ENCODE results near the gene MLLT1. TPM values are rescaled to one million over a fixed set of nuclear protein-coding genes. Genes with fewer than 3 reads are reported as not detected.

MLLT1 gene
- total RNA-seq, 1 experiment from 2014 or later: 80.1 TPM

- intact Hi-C loops (cut with micrococcal nuclease; ENCODE audit: unreplicated experiment): no loop called here
- ChIA-PET POLR2A (ENCODE audit: low non-redundant PET) (no interaction called here), CTCF (interaction anchor here (0.7 kb wide), 1 partner anchor 49 kb away, joined by 3 read pairs; no protein-coding TSS in a partner anchor)
- DNase-seq (ENCODE audit: low spot score): no peak
- no peak for TF ChIP-seq EZH2 (IDR thresholded peaks at IDR 0.05; ENCODE audit: borderline replicate concordance, low read depth, low read length, poor library complexity, severe bottlenecking)
- TF ChIP-seq, protein P1, sequence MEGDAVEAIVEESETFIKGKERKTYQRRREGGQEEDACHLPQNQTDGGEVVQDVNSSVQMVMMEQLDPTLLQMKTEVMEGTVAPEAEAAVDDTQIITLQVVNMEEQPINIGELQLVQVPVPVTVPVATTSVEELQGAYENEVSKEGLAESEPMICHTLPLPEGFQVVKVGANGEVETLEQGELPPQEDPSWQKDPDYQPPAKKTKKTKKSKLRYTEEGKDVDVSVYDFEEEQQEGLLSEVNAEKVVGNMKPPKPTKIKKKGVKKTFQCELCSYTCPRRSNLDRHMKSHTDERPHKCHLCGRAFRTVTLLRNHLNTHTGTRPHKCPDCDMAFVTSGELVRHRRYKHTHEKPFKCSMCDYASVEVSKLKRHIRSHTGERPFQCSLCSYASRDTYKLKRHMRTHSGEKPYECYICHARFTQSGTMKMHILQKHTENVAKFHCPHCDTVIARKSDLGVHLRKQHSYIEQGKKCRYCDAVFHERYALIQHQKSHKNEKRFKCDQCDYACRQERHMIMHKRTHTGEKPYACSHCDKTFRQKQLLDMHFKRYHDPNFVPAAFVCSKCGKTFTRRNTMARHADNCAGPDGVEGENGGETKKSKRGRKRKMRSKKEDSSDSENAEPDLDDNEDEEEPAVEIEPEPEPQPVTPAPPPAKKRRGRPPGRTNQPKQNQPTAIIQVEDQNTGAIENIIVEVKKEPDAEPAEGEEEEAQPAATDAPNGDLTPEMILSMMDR (conservative IDR thresholded peaks at IDR 0.05; ENCODE audit: low read depth, low read length): no peak
- no TSS peak for BruUV-seq (replicated peaks)
- no peaks in the 10 kb centered on the region for H3K9me3 ChIP-seq (ENCODE audit: low read depth, low read length, poor library complexity, severe bottlenecking)
- H3K4me1 ChIP-seq (ENCODE audit: insufficient read depth, low read length, poor library complexity, severe bottlenecking): peaks cover 10% of the 10 kb centered on the region
- no peak overlapping the region for H3K27ac ChIP-seq (ENCODE audit: low read depth, low read length, poor library complexity, severe bottlenecking)
- peaks cover 15% of the 10 kb centered on the region for H3K36me3 ChIP-seq (ENCODE audit: insufficient read depth, low read length, poor library complexity, severe bottlenecking)
- H3K4me3 ChIP-seq (ENCODE audit: low read depth, low read length, poor library complexity, severe bottlenecking): no peak overlapping the region
- no peaks in the 10 kb centered on the region for H3K27me3 ChIP-seq (replicated peaks; ENCODE audit: insufficient read depth, low read depth, low read length, poor library complexity)
These were observed 12.0 kb downstream of the MLLT1 start for GRCh38 chr19:6267552-6268381.

- ChIA-PET POLR2A (ENCODE audit: low non-redundant PET) (no interaction called here), CTCF (interaction anchor here (0.6 kb wide), 1 partner anchor 102 kb away, joined by 3 read pairs; no protein-coding TSS in a partner anchor)
- peaks cover 29% of the 10 kb centered on the region for H3K36me3 ChIP-seq (ENCODE audit: insufficient read depth, low read length, poor library complexity, severe bottlenecking)
- no peak for DNase-seq (ENCODE audit: low spot score)
- TF ChIP-seq, protein P1 (conservative IDR thresholded peaks at IDR 0.05; ENCODE audit: low read depth, low read length): no peak
- no peak for TF ChIP-seq EZH2 (IDR thresholded peaks at IDR 0.05; ENCODE audit: borderline replicate concordance, low read depth, low read length, poor library complexity, severe bottlenecking)
- H3K4me1 ChIP-seq (ENCODE audit: insufficient read depth, low read length, poor library complexity, severe bottlenecking): peaks cover 10% of the 10 kb centered on the region
- H3K4me3 ChIP-seq (ENCODE audit: low read depth, low read length, poor library complexity, severe bottlenecking): no peak overlapping the region
- peak overlapping the region; percentile 22 for H3K27ac ChIP-seq (ENCODE audit: low read depth, low read length, poor library complexity, severe bottlenecking)
- H3K9me3 ChIP-seq (ENCODE audit: low read depth, low read length, poor library complexity, severe bottlenecking): no peaks in the 10 kb centered on the region
- BruUV-seq (replicated peaks): no TSS peak
- intact Hi-C loops (cut with micrococcal nuclease; ENCODE audit: unreplicated experiment): no loop called here
- H3K27me3 ChIP-seq (replicated peaks; ENCODE audit: insufficient read depth, low read depth, low read length, poor library complexity): no peaks in the 10 kb centered on the region
These were observed 15.0 kb downstream of the MLLT1 start for GRCh38 chr19:6264803-6265202.

DNA sequence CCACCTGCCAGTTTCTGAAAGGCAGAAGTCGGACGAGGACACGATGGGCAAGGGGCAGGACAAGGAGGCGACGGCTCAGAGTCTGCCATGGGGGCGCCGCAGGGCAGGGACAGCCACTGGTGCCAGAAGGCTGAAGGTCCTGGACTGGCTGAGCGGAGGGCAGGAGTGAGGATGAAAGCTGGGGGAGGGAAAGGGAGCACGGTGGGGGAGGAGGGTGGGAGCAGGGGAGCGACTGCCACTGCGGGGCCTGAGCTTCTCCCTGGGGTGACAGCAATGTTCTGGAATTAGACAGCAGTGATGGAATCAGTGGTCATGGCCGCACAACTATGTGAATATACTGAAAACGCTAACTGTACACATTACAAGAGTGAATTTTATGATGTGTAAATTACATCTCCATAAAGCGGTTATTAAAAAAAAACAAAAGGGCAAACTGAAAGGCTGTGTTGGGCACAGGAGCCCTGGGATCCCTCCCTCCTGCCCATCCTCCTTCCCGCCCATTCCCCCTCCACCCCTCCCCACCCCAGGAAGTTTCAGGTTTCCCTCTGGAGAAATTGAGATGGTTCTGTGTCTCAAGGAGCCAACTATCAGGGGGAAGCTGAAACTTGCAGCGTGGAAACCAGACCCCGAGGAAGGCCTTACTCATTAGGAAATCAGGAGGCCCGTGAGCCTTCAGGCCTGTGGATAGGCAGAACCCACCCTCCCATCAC, 15.9 kb downstream of the MLLT1 start:
- no peak for TF ChIP-seq EZH2 (IDR thresholded peaks at IDR 0.05; ENCODE audit: borderline replicate concordance, low read depth, low read length, poor library complexity, severe bottlenecking)
- TF ChIP-seq, protein P1 (conservative IDR thresholded peaks at IDR 0.05; ENCODE audit: low read depth, low read length): no peak
- CTCF ChIA-PET: interaction anchor here (0.6 kb wide), 2 partner anchors 21 to 101 kb away, joined by 3 to 6 read pairs; no protein-coding TSS in a partner anchor
- Histone ChIP-seq H3K27me3 (replicated peaks; ENCODE audit: insufficient read depth, low read depth, low read length, poor library complexity) (no peaks in the 10 kb centered on the region), H3K4me1 (ENCODE audit: insufficient read depth, low read length, poor library complexity, severe bottlenecking) (peaks cover 10% of the 10 kb centered on the region), H3K9me3 (ENCODE audit: low read depth, low read length, poor library complexity, severe bottlenecking) (no peaks in the 10 kb centered on the region), H3K27ac (ENCODE audit: low read depth, low read length, poor library complexity, severe bottlenecking) (peak overlapping the region; percentile 22), H3K4me3 (ENCODE audit: low read depth, low read length, poor library complexity, severe bottlenecking) (no peak overlapping the region), H3K36me3 (ENCODE audit: insufficient read depth, low read length, poor library complexity, severe bottlenecking) (peaks cover 34% of the 10 kb centered on the region)
- peak; percentile 45 for DNase-seq (ENCODE audit: low spot score)
- no TSS peak for BruUV-seq (replicated peaks)
- POLR2A ChIA-PET (ENCODE audit: low non-redundant PET): no interaction called here
- intact Hi-C loops (cut with micrococcal nuclease; ENCODE audit: unreplicated experiment): no loop called here
